Measurements from ENCODE around the gene VKORC1L1.

Gene VKORC1L1

GRCh38 chr7:65910237-65910636 is 37.4 kb downstream of the VKORC1L1 start:
- no peaks in the 10 kb centered on the region for H3F3A ChIP-seq (ENCODE audit: low read depth)
- no peaks in the 10 kb centered on the region for H3K9me2 ChIP-seq (replicated peaks; ENCODE audit: low read depth, low read length)
- peaks cover 21% of the 10 kb centered on the region; the same call in 1 of the 2 replicates for H3K79me2 ChIP-seq (ENCODE audit: insufficient read depth, low read length)
- TF ChIP-seq EZH2phosphoT487 (IDR thresholded peaks at IDR 0.05; ENCODE audit: borderline replicate concordance): no peak
- TF ChIP-seq, protein P1, sequence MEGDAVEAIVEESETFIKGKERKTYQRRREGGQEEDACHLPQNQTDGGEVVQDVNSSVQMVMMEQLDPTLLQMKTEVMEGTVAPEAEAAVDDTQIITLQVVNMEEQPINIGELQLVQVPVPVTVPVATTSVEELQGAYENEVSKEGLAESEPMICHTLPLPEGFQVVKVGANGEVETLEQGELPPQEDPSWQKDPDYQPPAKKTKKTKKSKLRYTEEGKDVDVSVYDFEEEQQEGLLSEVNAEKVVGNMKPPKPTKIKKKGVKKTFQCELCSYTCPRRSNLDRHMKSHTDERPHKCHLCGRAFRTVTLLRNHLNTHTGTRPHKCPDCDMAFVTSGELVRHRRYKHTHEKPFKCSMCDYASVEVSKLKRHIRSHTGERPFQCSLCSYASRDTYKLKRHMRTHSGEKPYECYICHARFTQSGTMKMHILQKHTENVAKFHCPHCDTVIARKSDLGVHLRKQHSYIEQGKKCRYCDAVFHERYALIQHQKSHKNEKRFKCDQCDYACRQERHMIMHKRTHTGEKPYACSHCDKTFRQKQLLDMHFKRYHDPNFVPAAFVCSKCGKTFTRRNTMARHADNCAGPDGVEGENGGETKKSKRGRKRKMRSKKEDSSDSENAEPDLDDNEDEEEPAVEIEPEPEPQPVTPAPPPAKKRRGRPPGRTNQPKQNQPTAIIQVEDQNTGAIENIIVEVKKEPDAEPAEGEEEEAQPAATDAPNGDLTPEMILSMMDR (conservative IDR thresholded peaks at IDR 0.05; ENCODE audit: low read length): no peak
- no peaks in the 10 kb centered on the region for H3K36me3 ChIP-seq (ENCODE audit: insufficient read depth, low read length)
- H2AFZ ChIP-seq (ENCODE audit: low read length): no peak overlapping the region
- H3K27me3 ChIP-seq (ENCODE audit: insufficient read depth, low read length, poor library complexity, severe bottlenecking): no peaks in the 10 kb centered on the region
- no peak overlapping the region for H3K4me2 ChIP-seq (ENCODE audit: low read depth, low read length, poor library complexity, severe bottlenecking)
- no peak overlapping the region for H3K9ac ChIP-seq (ENCODE audit: low read depth, low read length, poor library complexity, severe bottlenecking)
- H4K20me1 ChIP-seq (ENCODE audit: insufficient read depth, low read length, poor library complexity, severe bottlenecking): no peaks in the 10 kb centered on the region
- no peaks in the 10 kb centered on the region for H3K9me3 ChIP-seq (ENCODE audit: insufficient read depth, low read depth, low read length)
- H3K4me3 ChIP-seq (ENCODE audit: low read length, poor library complexity, severe bottlenecking): no peak overlapping the region
- H3K4me1 ChIP-seq (ENCODE audit: insufficient read depth, low read length, poor library complexity, severe bottlenecking): no peaks in the 10 kb centered on the region

- H3K79me2 ChIP-seq (ENCODE audit: insufficient read depth, low read length): peaks cover 20% of the 10 kb centered on the region; the same call in 1 of the 2 replicates
- no peak overlapping the region for H3K4me2 ChIP-seq (ENCODE audit: low read depth, low read length, poor library complexity, severe bottlenecking)
Observed at GRCh38 chr7:65912237-65912636, 39.4 kb downstream of the VKORC1L1 start.

GRCh38 chr7:65915921-65916657 is 43.2 kb downstream of the VKORC1L1 start:
- peaks cover 20% of the 10 kb centered on the region; the same call in 1 of the 2 replicates for H3K79me2 ChIP-seq (ENCODE audit: insufficient read depth, low read length)
- no peaks in the 10 kb centered on the region for H3F3A ChIP-seq (ENCODE audit: low read depth)
- H4K20me1 ChIP-seq (ENCODE audit: insufficient read depth, low read length, poor library complexity, severe bottlenecking): no peaks in the 10 kb centered on the region
- H3K9me2 ChIP-seq (replicated peaks; ENCODE audit: low read depth, low read length): no peaks in the 10 kb centered on the region
- H3K9me3 ChIP-seq (ENCODE audit: insufficient read depth, low read depth, low read length): no peaks in the 10 kb centered on the region
- no peaks in the 10 kb centered on the region for H3K27me3 ChIP-seq (ENCODE audit: insufficient read depth, low read length, poor library complexity, severe bottlenecking)
- H3K9ac ChIP-seq (ENCODE audit: low read depth, low read length, poor library complexity, severe bottlenecking): no peak overlapping the region
- H3K4me3 ChIP-seq (ENCODE audit: low read length, poor library complexity, severe bottlenecking): no peak overlapping the region
- H3K4me1 ChIP-seq (ENCODE audit: insufficient read depth, low read length, poor library complexity, severe bottlenecking): peaks cover 6% of the 10 kb centered on the region
- no peak overlapping the region for H2AFZ ChIP-seq (ENCODE audit: low read length)
- H3K4me2 ChIP-seq (ENCODE audit: low read depth, low read length, poor library complexity, severe bottlenecking): no peak overlapping the region
- peaks cover 4% of the 10 kb centered on the region; the same call in 1 of the 2 replicates for H3K36me3 ChIP-seq (ENCODE audit: insufficient read depth, low read length)
- no peak for TF ChIP-seq EZH2phosphoT487 (IDR thresholded peaks at IDR 0.05; ENCODE audit: borderline replicate concordance)
- TF ChIP-seq, protein P1 (conservative IDR thresholded peaks at IDR 0.05; ENCODE audit: low read length): no peak

More at GRCh38 chr7:65912237-65912636, 39.4 kb downstream of the VKORC1L1 start:
- Histone ChIP-seq H3K36me3 (ENCODE audit: insufficient read depth, low read length) (no peaks in the 10 kb centered on the region), H3K4me3 (ENCODE audit: low read length, poor library complexity, severe bottlenecking) (no peak overlapping the region), H4K20me1 (ENCODE audit: insufficient read depth, low read length, poor library complexity, severe bottlenecking) (no peaks in the 10 kb centered on the region), H3K9me2 (replicated peaks; ENCODE audit: low read depth, low read length) (no peaks in the 10 kb centered on the region), H3K27me3 (ENCODE audit: insufficient read depth, low read length, poor library complexity, severe bottlenecking) (no peaks in the 10 kb centered on the region), H3F3A (ENCODE audit: low read depth) (no peaks in the 10 kb centered on the region), H3K9me3 (ENCODE audit: insufficient read depth, low read depth, low read length) (no peaks in the 10 kb centered on the region), H2AFZ (ENCODE audit: low read length) (no peak overlapping the region), H3K4me1 (ENCODE audit: insufficient read depth, low read length, poor library complexity, severe bottlenecking) (peaks cover 6% of the 10 kb centered on the region), H3K9ac (ENCODE audit: low read depth, low read length, poor library complexity, severe bottlenecking) (no peak overlapping the region)
- no peak for TF ChIP-seq EZH2phosphoT487 (IDR thresholded peaks at IDR 0.05; ENCODE audit: borderline replicate concordance)
- TF ChIP-seq, protein P1 (conservative IDR thresholded peaks at IDR 0.05; ENCODE audit: low read length): no peak
